ENCODE data around the gene FIGNL2. TPM values are rescaled to one million over a fixed set of nuclear protein-coding genes. Genes with fewer than 3 reads are reported as not detected.
"Not testable (repeated sequence)": the region's sequence is repeated elsewhere in the genome, so short reads cannot be mapped to it uniquely, and the experiment has no call there.

Gene FIGNL2
- total RNA-seq, 6 experiments from 2014 or later = 0.14 to 1.8 (median 0.55) TPM

DNA sequence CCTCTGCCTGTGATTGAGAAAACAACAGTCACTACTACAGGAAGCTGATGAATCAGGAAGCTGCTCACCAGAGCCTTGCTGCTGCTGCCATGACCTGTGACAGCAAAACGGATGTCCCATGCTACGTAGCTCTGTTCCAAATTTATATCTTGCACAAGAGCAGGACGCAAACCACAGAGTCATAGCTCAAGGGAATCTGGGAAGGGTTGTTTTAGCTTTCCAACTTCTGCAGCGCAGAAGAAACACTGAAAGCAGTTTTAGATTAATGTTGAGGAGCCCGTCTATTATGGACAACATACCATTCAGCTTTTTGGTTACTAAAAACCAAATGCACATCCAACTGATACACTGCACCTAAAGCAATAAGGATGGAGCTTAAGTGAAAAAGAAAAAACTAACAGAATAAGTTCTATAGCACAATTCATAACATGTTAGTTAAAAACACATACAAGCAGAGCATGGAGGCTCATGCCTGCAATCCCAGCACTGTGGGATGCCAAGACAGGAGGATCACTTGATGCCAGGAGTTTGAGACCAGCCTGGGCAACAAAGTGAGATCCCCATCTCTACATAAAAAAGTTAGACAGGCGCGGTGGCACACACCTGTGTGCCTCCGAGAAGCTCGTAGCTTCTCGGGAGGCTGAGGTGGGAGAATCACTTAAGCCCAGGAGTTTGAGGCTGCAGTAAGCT is 37.6 kb upstream of the FIGNL2 start:
- H3K36me3 ChIP-seq = no peaks in the 10 kb centered on the region
- intact Hi-C loops (cut with DNase I) = no loop called here
- no peak overlapping the region for H3K4me3 ChIP-seq
- no peaks in the 10 kb centered on the region for H3K27me3 ChIP-seq
- TF ChIP-seq, protein P1, sequence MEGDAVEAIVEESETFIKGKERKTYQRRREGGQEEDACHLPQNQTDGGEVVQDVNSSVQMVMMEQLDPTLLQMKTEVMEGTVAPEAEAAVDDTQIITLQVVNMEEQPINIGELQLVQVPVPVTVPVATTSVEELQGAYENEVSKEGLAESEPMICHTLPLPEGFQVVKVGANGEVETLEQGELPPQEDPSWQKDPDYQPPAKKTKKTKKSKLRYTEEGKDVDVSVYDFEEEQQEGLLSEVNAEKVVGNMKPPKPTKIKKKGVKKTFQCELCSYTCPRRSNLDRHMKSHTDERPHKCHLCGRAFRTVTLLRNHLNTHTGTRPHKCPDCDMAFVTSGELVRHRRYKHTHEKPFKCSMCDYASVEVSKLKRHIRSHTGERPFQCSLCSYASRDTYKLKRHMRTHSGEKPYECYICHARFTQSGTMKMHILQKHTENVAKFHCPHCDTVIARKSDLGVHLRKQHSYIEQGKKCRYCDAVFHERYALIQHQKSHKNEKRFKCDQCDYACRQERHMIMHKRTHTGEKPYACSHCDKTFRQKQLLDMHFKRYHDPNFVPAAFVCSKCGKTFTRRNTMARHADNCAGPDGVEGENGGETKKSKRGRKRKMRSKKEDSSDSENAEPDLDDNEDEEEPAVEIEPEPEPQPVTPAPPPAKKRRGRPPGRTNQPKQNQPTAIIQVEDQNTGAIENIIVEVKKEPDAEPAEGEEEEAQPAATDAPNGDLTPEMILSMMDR (IDR thresholded peaks at IDR 0.05) = no peak
- TF ChIP-seq POLR2A (IDR thresholded peaks at IDR 0.05) = no peak
- 52% methylated on average over 10 of the region's 10 CpGs for WGBS (ENCODE audit: insufficient coverage, low coverage, low lambda C conversion rate, missing lambda C conversion rate)
- peak overlapping the region; percentile 17 to 64 (median 21) for H3K27ac ChIP-seq
- peak; percentile 67 to 72 (median 68) for DNase-seq
- ATAC-seq = peak; percentile 76 to 88 (median 84)
- H3K9me3 ChIP-seq = no peaks in the 10 kb centered on the region
- H3K4me1 ChIP-seq = peaks cover 0 to 3% (median 0%) of the 10 kb centered on the region in 4 donors

DNA sequence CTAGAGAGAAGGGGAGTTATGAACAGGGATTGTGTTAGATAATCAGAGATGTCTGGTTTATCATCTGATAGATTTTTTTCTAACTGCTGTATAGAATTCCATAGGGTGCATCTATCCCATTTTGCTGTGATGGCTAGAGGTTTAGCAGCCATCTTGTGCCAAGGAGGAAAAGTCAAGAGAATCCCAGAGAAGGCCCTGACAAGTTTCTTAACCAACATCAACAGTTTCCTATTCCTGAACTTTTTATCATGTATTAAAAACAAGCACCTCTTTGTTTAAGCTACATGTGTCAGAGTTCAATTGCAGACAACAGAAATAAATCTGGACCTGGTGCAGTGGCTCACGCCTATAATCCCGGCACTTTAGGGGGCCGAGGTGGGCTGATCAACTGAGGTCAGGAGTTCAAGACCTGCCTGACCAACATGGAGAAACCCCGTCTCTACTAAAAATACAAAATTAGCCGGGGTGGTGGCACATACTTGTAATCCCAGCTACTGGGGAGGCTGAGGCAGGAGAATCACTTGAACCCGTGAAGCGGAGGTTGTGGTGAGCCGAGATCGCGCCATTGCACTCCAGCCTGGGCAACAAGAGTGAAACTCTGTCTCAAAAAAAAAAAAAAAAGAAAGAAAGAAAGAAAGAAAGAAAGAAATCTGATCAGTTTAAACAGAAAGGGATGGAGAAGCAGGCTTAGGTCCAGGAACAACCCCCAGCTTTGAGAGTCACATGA is 36.9 kb upstream of the FIGNL2 start:
- H3K4me1 ChIP-seq; H3K9me3 ChIP-seq; DNase-seq; H3K27me3 ChIP-seq; H3K36me3 ChIP-seq; ATAC-seq; H3K4me3 ChIP-seq; intact Hi-C loops (cut with DNase I): not testable (repeated sequence)
- 65% methylated on average over 8 of the region's 10 CpGs for WGBS (ENCODE audit: insufficient coverage, low coverage, low lambda C conversion rate, missing lambda C conversion rate)
- peak overlapping the region in 2 of 3 donors; percentile 5 to 62 for H3K27ac ChIP-seq

DNA sequence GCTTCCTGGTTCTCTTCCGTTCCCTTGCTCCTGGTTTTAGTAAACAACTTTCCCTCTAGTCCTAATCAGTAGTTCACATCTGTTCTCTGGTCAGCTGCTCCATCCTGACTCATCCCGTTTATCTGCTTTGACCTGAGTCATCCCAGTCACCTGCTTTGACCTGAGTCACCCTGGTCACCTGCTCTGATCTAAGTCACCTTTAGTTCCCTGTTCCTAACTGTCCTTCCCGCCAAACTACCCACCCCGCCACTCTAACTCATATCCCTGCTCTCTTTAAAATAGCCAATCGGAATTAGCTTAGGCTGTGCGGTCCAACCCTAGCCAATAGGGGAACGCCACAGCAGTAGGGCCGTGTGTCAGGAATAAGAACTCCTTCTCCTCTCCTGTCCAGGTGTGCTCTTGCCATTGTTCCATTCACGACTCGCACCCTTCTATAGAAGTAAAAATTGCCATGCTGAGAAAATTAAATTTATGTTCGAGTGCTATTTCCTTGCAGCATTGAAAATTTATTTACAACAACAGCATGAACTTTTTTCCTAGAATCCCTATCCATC is 36.2 kb upstream of the FIGNL2 start:
- Histone ChIP-seq H3K27ac (peak overlapping the region in 1 of 3 donors; percentile 62), H3K9me3 (no peaks in the 10 kb centered on the region), H3K27me3 (no peaks in the 10 kb centered on the region), H3K4me1 (peaks cover 0 to 3% (median 0%) of the 10 kb centered on the region in 4 donors), H3K36me3 (no peaks in the 10 kb centered on the region), H3K4me3 (no peak overlapping the region)
- TF ChIP-seq, protein P1 (IDR thresholded peaks at IDR 0.05) = no peak
- no peak for TF ChIP-seq POLR2A (IDR thresholded peaks at IDR 0.05)
- ATAC-seq (peak; percentile 10 to 63 (median 47)), DNase-seq (peak in 2 of 3 donors; percentile 35 to 72)
- intact Hi-C loops (cut with DNase I) = no loop called here
- 73% methylated on average over 11 of the region's 11 CpGs for WGBS (ENCODE audit: insufficient coverage, low coverage, low lambda C conversion rate, missing lambda C conversion rate)

DNA sequence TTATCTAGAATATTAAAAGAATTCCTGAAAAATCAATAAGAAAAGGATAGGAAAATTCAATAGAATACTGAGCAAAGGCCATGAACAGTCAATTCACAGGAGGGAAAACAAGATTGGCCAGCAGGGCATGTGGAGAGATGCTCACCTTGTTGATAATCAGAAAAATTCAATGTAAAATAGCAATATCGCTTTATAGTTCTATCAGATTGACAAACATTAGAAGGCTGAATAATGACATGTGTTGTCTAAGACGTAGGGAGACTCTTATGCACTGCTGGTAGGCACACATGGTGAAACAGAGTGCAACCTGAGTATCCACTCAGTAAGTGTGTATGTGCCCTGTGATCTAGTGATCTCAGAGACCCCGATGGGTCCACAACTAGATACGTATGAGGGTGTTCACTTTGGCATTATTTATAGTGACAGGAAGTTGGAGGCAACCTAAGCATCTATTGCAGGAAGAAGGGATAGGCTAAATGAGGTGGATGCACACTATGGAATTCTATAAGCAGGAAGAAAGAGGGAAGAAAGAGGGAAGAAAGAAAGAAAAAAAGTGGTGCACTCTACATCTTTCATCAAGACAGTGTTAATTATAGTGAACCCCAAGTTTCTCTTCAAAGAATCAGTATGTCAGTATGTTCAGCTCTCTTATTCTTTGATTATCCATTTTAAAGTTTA is 35.6 kb upstream of the FIGNL2 start:
- H3K27ac ChIP-seq = peak overlapping the region in 1 of 3 donors; percentile 62
- H3K4me1 ChIP-seq = peaks cover 0 to 3% (median 0%) of the 10 kb centered on the region in 4 donors
- H3K9me3 ChIP-seq = no peaks in the 10 kb centered on the region
- ATAC-seq (peak in 1 of 4 donors; percentile 0), DNase-seq (no peak)
- TF ChIP-seq, protein P1 (IDR thresholded peaks at IDR 0.05) = no peak
- no peak for TF ChIP-seq POLR2A (IDR thresholded peaks at IDR 0.05)
- intact Hi-C loops (cut with DNase I) = no loop called here
- H3K4me3 ChIP-seq = no peak overlapping the region
- H3K36me3 ChIP-seq = no peaks in the 10 kb centered on the region
- no peaks in the 10 kb centered on the region for H3K27me3 ChIP-seq
- 71% methylated on average over 4 of the region's 4 CpGs for WGBS (ENCODE audit: insufficient coverage, low coverage, low lambda C conversion rate, missing lambda C conversion rate)

Data from right lobe of liver (tissue), 6 donors.